Smooth muscle cell (in vitro differentiated cells): ENCODE results near the gene PROB1. TPM values are rescaled to one million over a fixed set of nuclear protein-coding genes. Genes with fewer than 3 reads are reported as not detected.

Source experiments
- DNase-seq: peaks from one replicate; lab custom pipeline; 2025; ENCODE audit not compliant: unreplicated experiment; lab: John Stamatoyannopoulos, UW
- H2AFZ ChIP-seq: fragments of 200-600 bp; sonication (generic); 2 replicates; pipeline ENCODE4 v1.6.0; 2016; ENCODE audit warnings: antibody characterized with exemption, low read depth, mild to moderate bottlenecking
- H3F3A ChIP-seq: fragments of 200-600 bp; sonication (generic); 2 replicates; pipeline ENCODE4 v1.6.0; 2017; ENCODE audit warnings: antibody characterized with exemption, low read depth
- H3K27ac ChIP-seq: fragments of 200-600 bp; sonication (generic); 2 replicates; pipeline ENCODE4 v1.5.1; 2016; ENCODE audit warnings: low read depth, mild to moderate bottlenecking
- H3K27me3 ChIP-seq: fragments of 200-600 bp; sonication (generic); 2 replicates; pipeline ENCODE4 v1.6.1; 2016; ENCODE audit warnings: low read depth, mild to moderate bottlenecking
- H3K36me3 ChIP-seq: fragments of 200-600 bp; sonication (generic); 2 replicates; pipeline ENCODE4 v1.5.1; 2016; ENCODE audit warnings: low read depth
- H3K4me1 ChIP-seq: fragments of 200-600 bp; sonication (generic); 2 replicates; pipeline ENCODE4 v1.5.1; 2016; ENCODE audit warnings: low read depth
- H3K4me2 ChIP-seq: fragments of 200-600 bp; sonication (generic); 2 replicates; pipeline ENCODE4 v1.6.0; 2016; ENCODE audit warnings: mild to moderate bottlenecking
- H3K4me3 ChIP-seq: fragments of 200-600 bp; sonication (generic); 2 replicates; pipeline ENCODE4 v1.5.1; 2016; ENCODE audit warnings: mild to moderate bottlenecking
- H3K79me2 ChIP-seq: fragments of 200-600 bp; sonication (generic); 2 replicates; pipeline ENCODE4 v1.6.0; 2016; ENCODE audit warnings: low read depth, mild to moderate bottlenecking
- H3K9ac ChIP-seq: fragments of 200-600 bp; sonication (generic); 2 replicates; pipeline ENCODE4 v1.6.0; 2016; ENCODE audit warnings: low read depth
- H3K9me3 ChIP-seq: fragments of 200-600 bp; sonication (generic); replicated peaks from 2 replicates; pipeline ENCODE4 v1.5.1; 2016; ENCODE audit warnings: low read depth
- H4K20me1 ChIP-seq: fragments of 200-600 bp; sonication (generic); 2 replicates; pipeline ENCODE4 v1.6.0; 2016; ENCODE audit warnings: low read depth
- WGBS: methylation state at CpG from one replicate; pipeline ENCODE4 v1.1.7; 2016; ENCODE audit warnings: low lambda C conversion rate; 5-methylcytosine and 5-hydroxymethylcytosine counted together
- polyA plus RNA-seq: library from polyadenylated mRNA; unstranded; fragments of >200 nt; fragmentation: Nextera tagmentation; extraction: Ambion mirVana; gene quantifications from 2 replicates; pipeline ENCODE4 v1.2.1, GENCODE V29; 2016
- total RNA-seq: library from RNA; depleted of rRNA; stranded (reverse); fragments of >200 nt; gene quantifications from 2 replicates; pipeline ENCODE4 v1.2.3, GENCODE V29; 2014
- TF ChIP-seq, protein P1 (sequence below): fragments of 200-600 bp; sonication (generic); IDR thresholded peaks from 2 replicates; pipeline ENCODE4 v1.5.1; 2017; ENCODE audit warnings: borderline replicate concordance, mild to moderate bottlenecking, antibody characterized with exemption; ENCODE audit not compliant: insufficient read depth, poor library complexity, severe bottlenecking

PROB1 gene
- total and polyA plus RNA-seq, 2 experiments from 2014 or later, result 0.90 to 3.8 TPM

- no peak for DNase-seq
- WGBS, result 76% methylated on average over 5 of the region's 5 CpGs
- TF ChIP-seq, protein P1, sequence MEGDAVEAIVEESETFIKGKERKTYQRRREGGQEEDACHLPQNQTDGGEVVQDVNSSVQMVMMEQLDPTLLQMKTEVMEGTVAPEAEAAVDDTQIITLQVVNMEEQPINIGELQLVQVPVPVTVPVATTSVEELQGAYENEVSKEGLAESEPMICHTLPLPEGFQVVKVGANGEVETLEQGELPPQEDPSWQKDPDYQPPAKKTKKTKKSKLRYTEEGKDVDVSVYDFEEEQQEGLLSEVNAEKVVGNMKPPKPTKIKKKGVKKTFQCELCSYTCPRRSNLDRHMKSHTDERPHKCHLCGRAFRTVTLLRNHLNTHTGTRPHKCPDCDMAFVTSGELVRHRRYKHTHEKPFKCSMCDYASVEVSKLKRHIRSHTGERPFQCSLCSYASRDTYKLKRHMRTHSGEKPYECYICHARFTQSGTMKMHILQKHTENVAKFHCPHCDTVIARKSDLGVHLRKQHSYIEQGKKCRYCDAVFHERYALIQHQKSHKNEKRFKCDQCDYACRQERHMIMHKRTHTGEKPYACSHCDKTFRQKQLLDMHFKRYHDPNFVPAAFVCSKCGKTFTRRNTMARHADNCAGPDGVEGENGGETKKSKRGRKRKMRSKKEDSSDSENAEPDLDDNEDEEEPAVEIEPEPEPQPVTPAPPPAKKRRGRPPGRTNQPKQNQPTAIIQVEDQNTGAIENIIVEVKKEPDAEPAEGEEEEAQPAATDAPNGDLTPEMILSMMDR, result no peak
Observed at GRCh38 chr5:139386050-139386438, 8.9 kb downstream of the PROB1 start.

GRCh38 chr5:139385061-139386049 is 9.5 kb downstream of the PROB1 start:
- H3K79me2 ChIP-seq, result no peaks in the 10 kb centered on the region

More at GRCh38 chr5:139386050-139386438, 8.9 kb downstream of the PROB1 start:
- peaks cover 3% of the 10 kb centered on the region for H3K4me1 ChIP-seq
- H3K27ac ChIP-seq, result no peak overlapping the region
- no peak overlapping the region for H3K9ac ChIP-seq
- no peaks in the 10 kb centered on the region for H3K27me3 ChIP-seq
- no peak overlapping the region for H3K4me3 ChIP-seq
- H2AFZ ChIP-seq, result no peak overlapping the region
- H3K36me3 ChIP-seq, result no peaks in the 10 kb centered on the region
- H3K79me2 ChIP-seq, result no peaks in the 10 kb centered on the region
- H4K20me1 ChIP-seq, result peaks cover 3% of the 10 kb centered on the region
- H3K4me2 ChIP-seq, result no peak overlapping the region
- H3F3A ChIP-seq, result no peaks in the 10 kb centered on the region
- H3K9me3 ChIP-seq, result no peaks in the 10 kb centered on the region

GRCh38 chr5:139384591-139385051 is 10.3 kb downstream of the PROB1 start:
- Histone ChIP-seq H2AFZ (no peak overlapping the region), H3K36me3 (no peaks in the 10 kb centered on the region), H3F3A (no peaks in the 10 kb centered on the region), H3K9me3 (no peaks in the 10 kb centered on the region), H3K27ac (no peak overlapping the region), H3K9ac (no peak overlapping the region), H3K79me2 (no peaks in the 10 kb centered on the region), H4K20me1 (no peaks in the 10 kb centered on the region), H3K4me1 (peaks cover 3% of the 10 kb centered on the region), H3K27me3 (no peaks in the 10 kb centered on the region), H3K4me3 (no peak overlapping the region), H3K4me2 (no peak overlapping the region)
- 91% methylated on average over 9 of the region's 9 CpGs for WGBS
- DNase-seq, result no peak
- TF ChIP-seq, protein P1, result no peak

More at GRCh38 chr5:139385061-139386049, 9.5 kb downstream of the PROB1 start:
- DNase-seq, result no peak
- H3K27me3 ChIP-seq, result no peaks in the 10 kb centered on the region
- H3K36me3 ChIP-seq, result no peaks in the 10 kb centered on the region
- 81% methylated on average over 8 of the region's 8 CpGs for WGBS
- peaks cover 3% of the 10 kb centered on the region for H3K4me1 ChIP-seq
- no peak overlapping the region for H3K27ac ChIP-seq
- no peak overlapping the region for H3K4me2 ChIP-seq
- H3K4me3 ChIP-seq, result no peak overlapping the region
- H3K9me3 ChIP-seq, result no peaks in the 10 kb centered on the region
- no peak overlapping the region for H2AFZ ChIP-seq
- no peaks in the 10 kb centered on the region for H3F3A ChIP-seq
- no peaks in the 10 kb centered on the region for H4K20me1 ChIP-seq
- no peak overlapping the region for H3K9ac ChIP-seq
- TF ChIP-seq, protein P1, result no peak
